RWPE1 (cell line): ENCODE data around the gene MMP25.

Experiments used
- CTCF ChIA-PET: fragments of 350-600 bp; sonication (Branson Sonifier 250); formaldehyde crosslinking; extraction: SDS; loops from one replicate; lab custom pipeline; 2021; lab: Yijun Ruan, JAX
- POLR2A ChIA-PET: fragments of 400-600 bp; formaldehyde crosslinking; extraction: SDS; loops from one replicate; lab custom pipeline; 2020; ENCODE audit warnings: antibody characterized with exemption; ENCODE audit not compliant: low non-redundant PET; lab: Yijun Ruan, JAX
- DNase-seq: peaks from one replicate; pipeline ENCODE4 v3.0.0; 2012; ENCODE audit warnings: low spot score
- H3K27ac ChIP-seq: fragments of 450-650 bp; 2 replicates; pipeline ENCODE4 v1.5.1; 2017
- TF ChIP-seq, protein P1 (sequence below): fragments of 450-650 bp; conservative IDR thresholded peaks from 2 replicates; pipeline ENCODE4 v1.5.1; 2017; ENCODE audit warnings: low read depth, mild to moderate bottlenecking

Gene MMP25

DNA sequence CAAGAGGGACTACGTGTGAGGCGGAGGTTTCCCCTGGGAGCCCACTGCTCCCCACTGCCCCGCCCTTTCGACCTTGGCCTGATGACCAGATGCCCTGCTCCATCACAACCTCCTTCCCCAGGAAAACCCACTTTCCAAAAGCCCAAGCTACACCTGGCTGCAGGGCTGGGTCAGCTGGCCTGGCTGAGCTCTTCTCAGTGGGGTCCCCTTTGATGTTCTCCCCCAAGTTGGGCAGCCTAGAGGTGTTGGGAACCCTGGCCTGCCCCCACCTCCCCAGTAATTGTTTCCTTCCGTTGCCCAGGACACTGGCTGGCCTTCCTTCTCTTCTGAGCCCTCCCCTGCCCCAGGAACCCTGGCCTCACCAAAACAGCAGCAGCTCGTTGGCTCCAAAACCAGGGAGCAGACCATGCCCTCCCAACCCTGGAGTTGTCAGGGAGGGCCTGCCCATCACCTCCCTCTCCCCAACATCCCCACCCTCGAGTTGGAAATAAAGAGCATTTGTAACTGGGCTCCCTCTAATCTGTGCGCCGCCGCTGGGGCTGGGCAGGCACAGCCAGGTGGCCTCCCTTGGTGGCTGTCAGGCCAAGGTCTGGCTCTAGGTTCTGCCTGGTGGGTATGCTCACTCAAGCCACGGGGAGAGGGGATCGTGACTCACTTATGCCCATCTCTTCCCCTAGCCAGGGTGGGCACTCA is 32.2 kb upstream of the MMP25 start:
- DNase-seq = no peak
- TF ChIP-seq, protein P1, sequence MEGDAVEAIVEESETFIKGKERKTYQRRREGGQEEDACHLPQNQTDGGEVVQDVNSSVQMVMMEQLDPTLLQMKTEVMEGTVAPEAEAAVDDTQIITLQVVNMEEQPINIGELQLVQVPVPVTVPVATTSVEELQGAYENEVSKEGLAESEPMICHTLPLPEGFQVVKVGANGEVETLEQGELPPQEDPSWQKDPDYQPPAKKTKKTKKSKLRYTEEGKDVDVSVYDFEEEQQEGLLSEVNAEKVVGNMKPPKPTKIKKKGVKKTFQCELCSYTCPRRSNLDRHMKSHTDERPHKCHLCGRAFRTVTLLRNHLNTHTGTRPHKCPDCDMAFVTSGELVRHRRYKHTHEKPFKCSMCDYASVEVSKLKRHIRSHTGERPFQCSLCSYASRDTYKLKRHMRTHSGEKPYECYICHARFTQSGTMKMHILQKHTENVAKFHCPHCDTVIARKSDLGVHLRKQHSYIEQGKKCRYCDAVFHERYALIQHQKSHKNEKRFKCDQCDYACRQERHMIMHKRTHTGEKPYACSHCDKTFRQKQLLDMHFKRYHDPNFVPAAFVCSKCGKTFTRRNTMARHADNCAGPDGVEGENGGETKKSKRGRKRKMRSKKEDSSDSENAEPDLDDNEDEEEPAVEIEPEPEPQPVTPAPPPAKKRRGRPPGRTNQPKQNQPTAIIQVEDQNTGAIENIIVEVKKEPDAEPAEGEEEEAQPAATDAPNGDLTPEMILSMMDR = no peak
- CTCF ChIA-PET = interaction anchor here (0.7 to 1.0 kb wide), 2 partner anchors 10 to 351 kb away, joined by 3 to 6 read pairs; no protein-coding TSS in a partner anchor
- POLR2A ChIA-PET = no interaction called here
- H3K27ac ChIP-seq = no peak overlapping the region

DNA sequence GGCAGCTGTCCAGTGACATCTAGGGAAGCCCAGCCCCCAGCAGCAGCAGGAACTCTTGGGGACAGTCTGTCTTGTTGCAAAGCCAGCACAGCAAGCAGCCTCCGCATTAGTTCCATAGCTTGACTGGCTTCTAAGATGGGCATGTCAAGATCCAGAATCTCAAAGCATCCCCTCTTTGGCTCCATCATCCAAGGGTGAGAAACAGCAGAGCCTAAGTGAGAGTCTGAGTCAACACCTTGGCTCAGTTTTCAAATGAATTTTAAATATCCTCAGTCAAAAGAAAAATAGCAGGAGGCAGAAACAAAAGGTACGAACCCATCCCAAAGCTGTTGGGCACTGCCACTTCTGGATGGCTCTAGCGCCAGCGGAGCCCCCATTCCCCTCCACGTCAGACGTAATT is 31.4 kb upstream of the MMP25 start:
- no peak overlapping the region for H3K27ac ChIP-seq
- CTCF ChIA-PET = interaction anchor here (0.6 kb wide), 1 partner anchor 42 kb away, joined by 4 read pairs; no protein-coding TSS in a partner anchor
- DNase-seq = no peak
- POLR2A ChIA-PET = no interaction called here
- TF ChIP-seq, protein P1 = no peak

DNA sequence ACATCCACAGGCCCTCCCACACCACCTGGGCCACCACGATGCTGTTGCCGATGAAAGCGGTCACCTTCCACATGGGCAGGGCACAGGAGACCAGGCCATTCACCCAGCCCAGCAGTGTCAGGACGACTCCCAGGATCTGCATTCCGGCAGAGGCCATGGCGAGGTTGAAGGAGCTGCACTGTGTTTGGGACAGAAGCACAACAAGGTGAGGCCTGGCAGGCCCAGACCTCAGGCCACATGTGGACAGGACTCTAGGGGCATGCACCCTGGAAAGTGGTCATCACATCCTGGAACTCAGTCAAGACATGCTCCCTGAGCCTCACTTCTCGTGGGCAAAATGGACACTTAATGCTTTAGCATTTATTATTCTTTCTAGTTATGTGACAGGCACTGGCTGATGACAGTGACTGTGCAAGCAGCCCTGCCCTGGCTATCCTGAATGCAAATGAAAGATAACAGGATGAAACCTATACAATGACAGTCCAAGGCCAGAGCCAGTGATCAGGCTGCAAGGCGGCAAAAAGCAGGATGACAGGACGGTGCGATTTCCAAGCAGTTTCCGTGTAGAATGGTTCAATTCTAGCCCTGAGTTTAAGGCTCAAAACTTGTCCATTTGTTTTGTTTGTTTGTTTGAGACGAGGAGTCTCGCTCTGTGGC is 30.4 kb upstream of the MMP25 start:
- TF ChIP-seq, protein P1 = no peak
- H3K27ac ChIP-seq = no peak overlapping the region; the same call in 1 of the 2 replicates
- POLR2A ChIA-PET = no interaction called here
- CTCF ChIA-PET = no interaction called here
- DNase-seq = no peak

DNA sequence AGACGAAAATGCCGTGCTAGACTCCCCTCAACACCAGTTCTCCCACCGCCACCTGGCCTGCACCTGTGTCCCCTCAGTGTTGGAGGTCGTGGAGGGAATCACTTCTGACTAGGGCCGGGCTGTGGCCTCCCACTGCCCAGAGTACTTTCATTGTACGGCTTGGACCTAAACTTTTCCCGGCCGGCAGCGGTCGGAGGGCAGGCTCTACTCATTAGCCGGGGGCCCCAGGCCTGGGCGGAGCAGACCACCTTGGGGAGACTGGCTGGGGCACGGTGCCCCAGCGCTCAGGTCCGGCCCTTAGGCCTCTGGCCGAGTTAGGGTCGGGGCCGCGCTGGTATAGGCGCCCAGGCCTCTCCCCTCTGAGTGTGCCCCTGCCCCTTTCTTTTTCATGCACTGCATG is 29.0 kb upstream of the MMP25 start:
- CTCF ChIA-PET = no interaction called here
- TF ChIP-seq, protein P1 = no peak
- H3K27ac ChIP-seq = no peak overlapping the region
- no peak for DNase-seq
- POLR2A ChIA-PET = no interaction called here

DNA sequence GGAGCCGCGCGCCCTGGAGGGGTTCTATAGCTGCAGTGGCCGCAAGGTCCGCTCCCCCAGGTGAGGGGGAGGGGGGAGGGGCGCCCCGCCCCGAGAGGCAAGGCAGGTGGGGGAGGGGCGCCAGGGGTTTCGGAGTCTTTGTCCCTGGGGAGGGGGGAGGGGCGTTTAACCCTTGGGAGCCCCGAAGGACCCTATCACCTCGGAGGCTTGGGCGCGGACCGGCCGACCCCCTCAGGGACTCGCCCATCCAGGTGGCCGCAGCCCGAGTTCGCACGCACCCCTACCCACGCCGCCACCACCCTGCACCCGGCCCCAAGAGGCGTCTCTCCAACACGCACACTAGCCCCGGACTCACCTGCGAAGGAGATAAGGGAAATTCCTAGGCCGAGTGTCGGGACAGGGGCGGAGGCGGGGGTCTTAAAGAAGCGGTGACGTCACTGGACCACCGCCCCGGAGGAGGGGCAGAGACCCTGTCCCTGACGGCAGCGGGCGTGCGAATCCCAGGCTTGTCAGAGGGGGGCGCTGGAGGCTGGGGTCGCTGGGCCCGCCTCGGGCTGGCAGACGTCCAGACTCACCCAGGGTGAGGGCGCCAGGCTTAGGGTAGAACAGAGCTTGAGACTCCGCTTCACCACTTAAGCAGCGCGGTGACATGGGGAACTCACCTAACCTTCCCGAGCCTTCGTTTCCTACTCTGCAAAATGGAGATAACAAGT is 28.4 kb upstream of the MMP25 start, which contains the start of gene CLDN6:
CLDN6 (minus strand) TSS at position 390 of the 713 bp plus-strand sequence. CDS start 2,162 bp downstream, outside the sequence.
- CTCF ChIA-PET = no interaction called here
- TF ChIP-seq, protein P1 = no peak
- no peak within 1 kb of the TSS for H3K27ac ChIP-seq
- POLR2A ChIA-PET = no interaction called here
- no peak for DNase-seq
